GM12878 (cell line): Measurements from ENCODE around the gene MYRFL.

ENCODE experiments used
- ATF7 ChIP-seq: fragments of 450-650 bp; IDR thresholded peaks from 2 replicates; pipeline ENCODE4 v1.6.1; 2016; ENCODE audit warnings: low read depth, mild to moderate bottlenecking
- CTCF ChIP-seq, 3 experiments: IDR thresholded peaks in 2 of 3; conservative IDR thresholded peaks in 1 of 3; 2 replicates each; pipeline ENCODE4 v1.5.1; 2011; ENCODE audit warnings: low read depth in 3 of 3, low read length in 3 of 3, mild to moderate bottlenecking in 3 of 3, control low read depth in 2 of 3, moderate library complexity in 2 of 3, inconsistent platforms in 1 of 3, mixed read lengths in 1 of 3; ENCODE audit not compliant: control insufficient read depth in 2 of 3, insufficient read depth in 1 of 3; ENCODE audit errors: extremely low read depth in 1 of 3

- TF ChIP-seq ATF7 (no peak), CTCF (IDR thresholded peaks at IDR 0.05 in 2 of 3, conservative IDR thresholded peaks at IDR 0.05 in 1 of 3; ENCODE audit: control insufficient read depth in 2 of 3, extremely low read depth in 1 of 3, insufficient read depth in 1 of 3, low read depth in 3 of 3, low read length in 3 of 3) (no peak)
Observed at GRCh38 chr12:69918287-69918686, 93.3 kb downstream of the MYRFL start.
